Right lobe of liver (tissue), 6 donors: Measurements from ENCODE around the gene FUCA2. TPM values are rescaled to one million over a fixed set of nuclear protein-coding genes. Genes with fewer than 3 reads are reported as not detected.

Source experiments
- ATAC-seq, 4 donors: fragments of 200-7000 bp; cut with Tn5 transposase; one replicate each; pipeline ENCODE4 v1.9.1; 2020; ENCODE audit warnings: mild to moderate bottlenecking in 4 of 4, moderate library complexity in 4 of 4
- DNase-seq, 3 donors: peaks; one replicate each; pipeline ENCODE4 v3.0.0-alpha.2; 2020
- H3K27ac ChIP-seq, 3 donors: fragments of 200-600 bp; one replicate each; pipeline ENCODE4 v1.8.0; 2022
- H3K27me3 ChIP-seq, 2 donors: fragments of 200-600 bp; one replicate each; pipeline ENCODE4 v1.8.0; 2022
- H3K36me3 ChIP-seq, 4 donors: fragments of 200-600 bp; sonication (generic) in 1 of 4; one replicate each; pipeline versions ENCODE4 v1.5.1 to v1.8.0; 2017 to 2022; ENCODE audit warnings: control low read depth in 1 of 4
- H3K4me1 ChIP-seq, 4 donors: fragments of 200-600 bp; sonication (generic) in 1 of 4; one replicate each; pipeline versions ENCODE4 v1.5.1 to v1.8.0; 2017 to 2022; ENCODE audit warnings: control low read depth in 1 of 4
- H3K4me3 ChIP-seq, 3 donors: fragments of 200-600 bp; one replicate each; pipeline ENCODE4 v1.8.0; 2022
- H3K9me3 ChIP-seq, 4 donors: fragments of 200-600 bp; sonication (generic) in 1 of 4; one replicate each; pipeline versions ENCODE4 v1.5.1 to v1.8.0; 2017 to 2022; ENCODE audit warnings: control low read depth in 1 of 4
- CTCF ChIP-seq, 4 donors: fragments of 200-600 bp in 3 of 4; fragments of 450-650 bp in 1 of 4; IDR thresholded peaks; one replicate each; pipeline versions ENCODE4 v1.5.1 to v1.8.0; 2016 to 2022; ENCODE audit warnings: antibody characterized with exemption in 4 of 4, mild to moderate bottlenecking in 2 of 4
- POLR2A ChIP-seq: fragments of 450-650 bp; IDR thresholded peaks from one replicate; pipeline ENCODE4 v1.6.1; 2017; ENCODE audit warnings: antibody characterized with exemption, mild to moderate bottlenecking
- WGBS: methylation state at CpG from one replicate; pipeline ENCODE4 v1.1.6; 2018; ENCODE audit warnings: low coverage, low lambda C conversion rate; ENCODE audit not compliant: insufficient coverage; ENCODE audit errors: missing lambda C conversion rate; 5-methylcytosine and 5-hydroxymethylcytosine counted together
- intact Hi-C, 2 donors: fragments of 100-400 bp; cut with DNase I; formaldehyde crosslinking; loops; one replicate each; pipeline versions ENCODE4 v1.11.2 to v1.14.1; 2022
- total RNA-seq, 6 experiments: library from RNA; depleted of rRNA in 2 of 6; stranded (reverse); fragments of >200 nt in 2 of 6; fragmentation: NEBNext Ultra II Directional in 3 of 6; extraction: Animal tissue kit (Norgen Biotek cat#: 25700) in 3 of 6; gene quantifications; one replicate each; pipeline versions ENCODE4 v1.1.0 to v1.2.4, GENCODE V29; 2016 to 2023
- donor health status: DM: no; HTN: yes; CAD: no.
- donor health status: DM: no; HTN: no; CAD: no.
- donor health status: DM: no; HTN: no; CAD: no.
- donor health status: DM: no; HTN: yes; CAD: no.
- donor health status: DM: no; HTN: yes; CAD: no.

FUCA2 gene
- total RNA-seq, 6 experiments from 2014 or later, result 28.6 to 58.7 (median 35.1) TPM

DNA sequence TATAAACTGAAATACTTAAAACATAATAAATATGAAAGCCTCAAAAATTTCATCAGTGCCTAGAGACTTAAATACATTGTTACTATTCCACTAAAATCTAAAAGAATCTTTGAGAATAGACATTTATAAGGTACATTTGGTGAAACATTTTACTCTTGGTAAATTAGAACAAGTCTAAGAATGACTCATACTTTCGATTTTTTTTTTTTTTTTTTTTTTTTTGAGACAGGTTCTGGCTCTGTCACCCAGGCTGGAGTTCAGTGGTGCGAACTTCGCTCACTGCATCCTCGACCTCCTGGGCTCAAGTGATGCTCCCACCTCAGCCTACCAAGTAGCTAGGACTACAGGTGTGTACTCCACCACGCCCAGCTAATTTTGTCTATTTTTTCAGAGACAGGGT, 6.4 kb downstream of the FUCA2 start:
- ATAC-seq (no peak), DNase-seq (no peak)
- Histone ChIP-seq H3K27me3 (no peaks in the 10 kb centered on the region), H3K9me3 (no peaks in the 10 kb centered on the region), H3K36me3 (peaks cover 0 to 41% (median 2%) of the 10 kb centered on the region in 4 donors), H3K4me3 (no peak overlapping the region), H3K27ac (no peak overlapping the region), H3K4me1 (peaks cover 0 to 6% (median 2%) of the 10 kb centered on the region in 4 donors)
- intact Hi-C loops, result no loop called here
- 76% methylated on average over 2 of the region's 5 CpGs for WGBS
- no peak for TF ChIP-seq POLR2A

- intact Hi-C loops, result no loop called here
- no peaks in the 10 kb centered on the region for H3K9me3 ChIP-seq
- H3K27ac ChIP-seq, result no peak overlapping the region
- H3K4me3 ChIP-seq, result no peak overlapping the region
- TF ChIP-seq CTCF (IDR thresholded peaks at IDR 0.05) (no peak), POLR2A (no peak)
- peaks cover 0 to under 1% (median 0%) of the 10 kb centered on the region in 4 donors for H3K4me1 ChIP-seq
- peaks cover 0 to 45% (median 2%) of the 10 kb centered on the region in 4 donors for H3K36me3 ChIP-seq
- DNase-seq, result no peak
- H3K27me3 ChIP-seq, result no peaks in the 10 kb centered on the region
- no peak for ATAC-seq
- WGBS, result 100% methylated on average over 1 of the region's 1 CpG
These were observed 7.2 kb downstream of the FUCA2 start for GRCh38 chr6:143504369-143504768.

- H3K36me3 ChIP-seq, result peaks cover 0 to 54% (median 2%) of the 10 kb centered on the region in 4 donors
- no peak for TF ChIP-seq POLR2A
- peak in 2 of 4 donors; percentile 5 to 14 for TF ChIP-seq CTCF (IDR thresholded peaks at IDR 0.05)
- no peak for ATAC-seq
- no peaks in the 10 kb centered on the region for H3K9me3 ChIP-seq
- H3K27me3 ChIP-seq, result no peaks in the 10 kb centered on the region
- 94% methylated on average over 2 of the region's 2 CpGs for WGBS
- H3K4me1 ChIP-seq, result no peaks in the 10 kb centered on the region
- no peak for DNase-seq
- intact Hi-C loops, result no loop called here
- H3K4me3 ChIP-seq, result no peak overlapping the region
- H3K27ac ChIP-seq, result no peak overlapping the region
These were observed 9.7 kb downstream of the FUCA2 start for GRCh38 chr6:143501851-143502250.

DNA sequence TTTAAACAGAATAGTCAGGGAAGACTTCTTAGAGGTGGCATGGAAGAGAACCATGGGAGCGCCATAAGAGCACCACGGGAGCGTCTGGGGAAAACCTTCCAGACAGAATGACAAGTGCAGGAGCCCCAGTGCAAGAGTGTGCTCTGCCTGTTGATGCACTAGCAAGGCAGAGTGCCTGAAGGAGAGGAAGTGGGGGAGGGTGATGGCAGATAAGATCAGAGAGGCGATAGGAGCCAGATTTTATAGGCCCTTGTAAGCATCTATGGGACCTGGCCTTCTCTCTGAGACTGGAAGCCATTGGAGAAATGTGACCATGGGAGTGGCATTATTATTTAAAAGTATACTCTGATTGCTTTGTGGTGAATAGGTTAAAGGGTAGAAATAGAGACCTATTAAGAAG, 13.1 kb downstream of the FUCA2 start:
- peaks cover 0 to 65% (median 0%) of the 10 kb centered on the region in 4 donors for H3K36me3 ChIP-seq
- DNase-seq, result no peak
- H3K4me1 ChIP-seq, result no peaks in the 10 kb centered on the region
- TF ChIP-seq CTCF (IDR thresholded peaks at IDR 0.05), result no peak
- TF ChIP-seq POLR2A, result no peak
- ATAC-seq, result no peak
- H3K4me3 ChIP-seq, result no peak overlapping the region
- no peaks in the 10 kb centered on the region for H3K27me3 ChIP-seq
- intact Hi-C loops, result no loop called here
- H3K27ac ChIP-seq, result no peak overlapping the region
- no peaks in the 10 kb centered on the region for H3K9me3 ChIP-seq
- 83% methylated on average over 4 of the region's 4 CpGs for WGBS

GRCh38 chr6:143496974-143497373, 14.5 kb downstream of the FUCA2 start:
- intact Hi-C loops, result no loop called here
- H3K27me3 ChIP-seq, result no peaks in the 10 kb centered on the region
- no peak overlapping the region for H3K4me3 ChIP-seq
- ATAC-seq (no peak), DNase-seq (no peak)
- H3K36me3 ChIP-seq, result peaks cover 0 to 60% (median 0%) of the 10 kb centered on the region in 4 donors
- WGBS, result 100% methylated on average over 1 of the region's 1 CpG
- TF ChIP-seq CTCF (IDR thresholded peaks at IDR 0.05), result no peak
- TF ChIP-seq POLR2A, result no peak
- no peak overlapping the region for H3K27ac ChIP-seq
- H3K4me1 ChIP-seq, result no peaks in the 10 kb centered on the region
- H3K9me3 ChIP-seq, result no peaks in the 10 kb centered on the region
